K562 (cell line): ENCODE measurements around the gene SPRYD3. TPM values are rescaled to one million over a fixed set of nuclear protein-coding genes. Genes with fewer than 3 reads are reported as not detected.

Source experiments
- BHLHE40 ChIP-seq: IDR thresholded peaks from 2 replicates; pipeline ENCODE4 v1.6.1; 2011; ENCODE audit warnings: low read length, improper control_type of control experiment
- CBX8 ChIP-seq: fragments of 200-600 bp; sonication (generic); IDR thresholded peaks from 2 replicates; pipeline ENCODE4 v1.6.1; 2012; ENCODE audit warnings: borderline replicate concordance, mixed run types, low read depth, mild to moderate bottlenecking, moderate library complexity, mixed read lengths, low read length, control low read depth, inconsistent platforms; ENCODE audit not compliant: poor library complexity, severe bottlenecking; ENCODE audit errors: extremely low read depth
- HIVEP1 ChIP-seq: fragments of 250-450 bp; sonication (Bioruptor Pico); IDR thresholded peaks from 2 replicates; pipeline ENCODE4 v1.4.0; 2020; ENCODE audit warnings: mild to moderate bottlenecking
- HNRNPL ChIP-seq: fragments of 200-400 bp; formaldehyde crosslinking; IDR thresholded peaks from 2 replicates; pipeline ENCODE4 v1.6.1; 2017; ENCODE audit warnings: low read depth, mild to moderate bottlenecking, low read length
- KDM1A ChIP-seq, 2 experiments: fragments of 450-650 bp; IDR thresholded peaks; 2 replicates each; pipeline ENCODE4 v1.6.1; 2016; ENCODE audit warnings: mild to moderate bottlenecking in 2 of 2
- MEF2A ChIP-seq: IDR thresholded peaks from 2 replicates; pipeline ENCODE4 v1.6.1; 2011; ENCODE audit warnings: low read depth, mild to moderate bottlenecking, low read length, moderate library complexity; ENCODE audit not compliant: control insufficient read depth
- MIER1 ChIP-seq: fragments of 450-650 bp; IDR thresholded peaks from 2 replicates; pipeline ENCODE4 v1.6.1; 2016; ENCODE audit warnings: antibody characterized with exemption, mild to moderate bottlenecking, low read depth
- POLR2AphosphoS5 ChIP-seq: IDR thresholded peaks from 2 replicates; pipeline ENCODE4 v1.6.1; 2011; ENCODE audit warnings: mild to moderate bottlenecking, low read depth, low read length, moderate library complexity; ENCODE audit not compliant: control insufficient read depth, insufficient read depth
- POLR2B ChIP-seq: fragments of 450-650 bp; IDR thresholded peaks from 2 replicates; pipeline ENCODE4 v1.6.1; 2018; ENCODE audit warnings: low read depth; ENCODE audit not compliant: partially characterized antibody
- RBM25 ChIP-seq: fragments of 200-400 bp; formaldehyde crosslinking; IDR thresholded peaks from 2 replicates; pipeline ENCODE4 v1.6.1; 2018; ENCODE audit warnings: low read length, low read depth, moderate library complexity; ENCODE audit not compliant: severe bottlenecking
- RREB1 ChIP-seq: fragments of 250-450 bp; sonication (Bioruptor Pico); IDR thresholded peaks from 2 replicates; pipeline ENCODE4 v1.4.0; 2020
- SP1 ChIP-seq: sonication (generic); formaldehyde crosslinking; IDR thresholded peaks from 2 replicates; pipeline ENCODE4 v1.8.1; 2022; ENCODE audit warnings: mild to moderate bottlenecking, missing genetic modification reagents
- SP2 ChIP-seq: IDR thresholded peaks from 2 replicates; pipeline ENCODE4 v1.6.1; 2011; ENCODE audit warnings: mild to moderate bottlenecking, low read depth, low read length, moderate library complexity; ENCODE audit not compliant: poor library complexity, severe bottlenecking; ENCODE audit errors: extremely low read depth
- SRF ChIP-seq, 2 experiments: fragments of 250-450, 450-650 bp in 1 of 2; sonication (Bioruptor Pico) in 1 of 2; sonication (generic) in 1 of 2; formaldehyde crosslinking; IDR thresholded peaks; 2 replicates each; pipeline versions ENCODE4 v1.5.0 to v1.5.1; 2020 to 2022; ENCODE audit warnings: mild to moderate bottlenecking in 1 of 2, missing genetic modification reagents in 1 of 2
- TEAD2 ChIP-seq: fragments of 450-650 bp; IDR thresholded peaks from 2 replicates; pipeline ENCODE4 v1.6.1; 2016; ENCODE audit warnings: missing genetic modification characterization, control low read depth, missing compliant biosample characterization
- U2AF2 ChIP-seq: fragments of 200-400 bp; formaldehyde crosslinking; optimal IDR thresholded peaks from 2 replicates; pipeline ENCODE3; 2017; ENCODE audit warnings: low read depth, mild to moderate bottlenecking, low read length
- ZBTB17 ChIP-seq: fragments of 450-650 bp; formaldehyde crosslinking; IDR thresholded peaks from 2 replicates; pipeline ENCODE4 v1.4.0; 2020; ENCODE audit warnings: mild to moderate bottlenecking
- ZKSCAN3 ChIP-seq: fragments of 250-450 bp; sonication (Bioruptor Pico); IDR thresholded peaks from 2 replicates; pipeline ENCODE4 v1.4.0; 2020
- ZNF140 ChIP-seq: fragments of 250-450 bp; sonication (Bioruptor Pico); IDR thresholded peaks from 2 replicates; pipeline ENCODE4 v1.8.0; 2021; ENCODE audit warnings: moderate library complexity, mild to moderate bottlenecking, inconsistent platforms
- ZNF280B ChIP-seq: fragments of 250-450 bp; sonication (Bioruptor Pico); IDR thresholded peaks from 2 replicates; pipeline ENCODE4 v1.5.1; 2021; ENCODE audit warnings: mild to moderate bottlenecking
- polyA plus RNA-seq, 8 experiments: library from polyadenylated mRNA; depleted of rRNA in 4 of 8; stranded (reverse) in 5 of 8; unstranded in 3 of 8; fragments of >200 nt; fragmentation: Nextera tagmentation in 2 of 8; fragmentation: Illumina TruSeq in 1 of 8; extraction: Ambion mirVana in 2 of 8; extraction: Trizol in 1 of 8; gene quantifications; 2 replicates each; pipeline versions ENCODE4 v1.2.1 to v1.2.3, GENCODE V29; 2011 to 2014; ENCODE audit warnings: inconsistent platforms in 1 of 8, missing spikeins in 1 of 8
- total RNA-seq, 7 experiments: library from RNA; depleted of rRNA in 6 of 7; stranded (reverse); fragments of >200 nt in 6 of 7; fragmentation: Illumina TruSeq in 2 of 7; extraction: Trizol in 2 of 7; gene quantifications; 2 replicates each; pipeline versions ENCODE4 v1.2.1 to v1.2.3, GENCODE V29; 2011 to 2021; ENCODE audit warnings: low replicate concordance in 1 of 7

The SPRYD3 gene
- total and polyA plus RNA-seq, 9 of the 15 experiments (the other 6 are each of a cell fraction or from before 2014, with no cell fraction given): 1.5 to 13.6 (median 7.6) TPM

- no peak for TF ChIP-seq SRF (CRISPR knock-in tag; IDR thresholded peaks at IDR 0.05)
- no peak for TF ChIP-seq ZKSCAN3
- no peak for TF ChIP-seq POLR2B
- TF ChIP-seq BHLHE40: no peak
- TF ChIP-seq POLR2AphosphoS5: 0 out of 2 replicates have a peak, but pooled peaks have one; percentile 35
- TF ChIP-seq KDM1A (IDR thresholded peaks at IDR 0.05): no peak
- no peak for TF ChIP-seq RREB1 (CRISPR knock-in tag)
- no peak for TF ChIP-seq ZBTB17 (CRISPR knock-in tag)
- no peak for TF ChIP-seq HIVEP1 (CRISPR knock-in tag)
- no peak for TF ChIP-seq SP2
- TF ChIP-seq MEF2A: no peak
- TF ChIP-seq HNRNPL: no peak
- TF ChIP-seq CBX8: no peak
- no peak for TF ChIP-seq U2AF2
- no peak for TF ChIP-seq MIER1
- TF ChIP-seq ZNF140 (CRISPR knock-in tag): no peak
- TF ChIP-seq ZNF280B: no peak
- peak; percentile 89 for TF ChIP-seq SP1 (CRISPR knock-in tag)
- TF ChIP-seq RBM25: no peak
- no peak for TF ChIP-seq TEAD2 (tag)
These were observed 24.9 kb downstream of the SPRYD3 start (continued) for GRCh38 chr12:53054112-53054878.
